GM21529 (cell line): ENCODE data around the gene STUB1.

Source experiments
- ATAC-seq: cut with Tn5 transposase; IDR thresholded peaks from one replicate; pipeline ENCODE4 v1.9.1; 2021; ENCODE audit not compliant: unreplicated experiment

The STUB1 gene

DNA sequence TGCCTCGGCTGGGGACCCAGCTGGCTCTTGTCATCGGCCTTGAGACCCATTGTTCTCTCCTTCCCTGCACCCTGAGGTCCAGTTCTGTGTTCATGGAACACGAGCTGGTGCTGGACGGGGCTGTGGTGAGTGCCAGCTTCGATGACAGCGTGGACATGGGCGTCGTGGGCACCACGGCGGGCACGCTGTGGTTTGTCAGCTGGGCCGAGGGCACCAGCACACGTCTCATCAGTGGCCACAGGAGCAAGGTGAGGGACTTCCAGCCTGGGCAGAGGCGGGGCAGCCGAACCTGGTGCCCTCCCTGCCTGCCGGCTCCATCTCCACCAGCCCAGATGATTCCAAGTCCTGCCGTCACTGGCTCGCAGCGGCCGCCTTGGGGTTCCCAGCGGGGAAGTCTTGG is 17.6 kb upstream of the STUB1 start:
- ATAC-seq, result no peak

GRCh38 chr16:666572-666971 is 13.6 kb upstream of the STUB1 start:
- no peak for ATAC-seq

GRCh38 chr16:667113-667779 is 13.0 kb upstream of the STUB1 start:
- no peak for ATAC-seq

DNA sequence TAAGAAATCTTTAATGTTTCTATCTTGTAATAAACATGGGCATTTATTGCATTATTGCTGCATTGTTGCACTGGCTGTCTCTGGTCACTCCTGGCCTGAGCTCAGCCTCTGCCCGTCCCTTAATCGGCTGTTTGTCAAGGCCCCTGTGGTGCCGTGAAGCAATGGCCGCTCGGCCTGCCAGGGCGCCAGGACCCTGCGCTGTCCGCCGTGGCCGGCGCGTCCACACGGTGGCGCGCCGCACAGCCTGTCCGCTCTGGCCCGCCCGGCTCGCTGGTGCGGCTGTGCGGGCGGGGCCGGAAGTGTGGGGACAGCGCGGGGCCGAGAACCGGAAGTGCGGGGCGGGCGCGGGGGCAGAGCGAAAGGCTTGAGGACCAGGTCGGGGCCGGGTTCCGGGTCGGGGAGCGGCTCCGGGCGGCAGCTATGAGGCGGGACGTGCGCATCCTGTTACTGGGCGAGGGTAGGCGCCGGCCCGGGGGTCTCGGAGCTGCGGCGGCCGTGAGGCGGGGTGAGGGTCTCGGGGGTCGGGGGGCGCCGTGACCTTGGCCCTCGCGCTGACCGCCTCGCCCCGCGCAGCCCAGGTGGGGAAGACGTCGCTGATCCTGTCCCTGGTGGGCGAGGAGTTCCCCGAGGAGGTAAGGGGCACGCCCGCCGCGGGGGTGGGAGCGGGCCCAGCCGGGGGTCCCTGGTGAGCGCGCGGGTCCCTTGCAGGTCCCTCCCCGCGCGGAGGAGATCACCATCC is 12.3 kb upstream of the STUB1 start, which contains the start of gene RHOT2:
RHOT2 (plus strand) TSS at position 353 of the 739 bp plus-strand sequence; CDS start at position 421, 68 bp downstream.
- peak; percentile 82 for ATAC-seq

DNA sequence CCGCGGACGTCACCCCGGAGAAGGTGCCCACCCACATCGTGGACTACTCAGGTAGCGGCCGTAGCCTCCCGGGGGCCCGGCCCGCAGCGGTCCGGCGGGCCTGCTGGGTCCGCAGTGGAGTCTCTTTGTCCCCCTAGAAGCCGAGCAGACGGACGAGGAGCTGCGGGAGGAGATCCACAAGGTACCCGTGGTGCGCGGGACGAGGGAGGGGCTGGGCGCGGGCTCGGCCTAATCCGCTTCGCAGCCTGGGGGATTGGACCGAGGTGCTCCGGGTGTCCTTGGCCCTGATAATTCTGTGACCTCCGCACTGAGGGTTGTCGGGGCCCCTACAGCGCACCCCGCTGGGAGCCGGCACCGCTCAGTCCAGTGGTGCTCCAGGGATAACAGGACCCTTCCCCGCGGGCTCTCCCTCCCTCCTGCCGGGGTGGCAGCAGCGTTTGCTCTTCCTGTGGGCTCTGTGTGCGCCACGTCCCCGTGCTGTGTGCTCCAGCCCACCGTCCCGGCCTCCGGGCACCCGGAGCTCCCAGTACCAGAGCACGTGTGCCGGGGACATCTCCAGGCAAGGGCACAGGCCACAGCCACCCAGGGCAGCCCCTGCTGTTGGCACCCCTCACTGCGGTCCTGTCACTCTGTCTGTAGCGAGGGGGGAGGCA is 11.6 kb upstream of the STUB1 start:
- peak; percentile 15 for ATAC-seq

DNA sequence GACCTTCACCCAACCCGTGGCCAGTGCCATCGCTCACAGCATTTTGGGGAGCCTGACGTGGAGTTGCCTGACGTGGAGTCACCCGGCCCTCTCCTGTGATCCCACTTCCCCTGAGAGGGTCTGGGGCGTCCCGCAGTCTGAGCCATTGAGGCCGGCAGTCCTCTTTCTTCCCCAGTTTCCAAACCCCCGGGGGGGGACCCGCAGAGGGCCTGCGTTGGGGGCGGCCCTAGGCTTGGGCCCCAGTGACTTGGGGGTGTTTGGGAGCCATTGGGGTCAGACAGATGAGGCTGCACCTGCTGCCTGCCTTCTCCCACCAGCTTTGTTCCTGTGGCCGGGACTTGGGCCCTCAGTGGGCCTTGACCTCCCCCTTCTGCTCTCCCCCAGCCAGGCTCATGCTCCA is 10.5 kb upstream of the STUB1 start:
- ATAC-seq, result no peak

- no peak for ATAC-seq
These were observed 9.5 kb upstream of the STUB1 start for GRCh38 chr16:670485-671352.

- no peak for ATAC-seq
These were observed 8.7 kb upstream of the STUB1 start for GRCh38 chr16:671353-672131.

DNA sequence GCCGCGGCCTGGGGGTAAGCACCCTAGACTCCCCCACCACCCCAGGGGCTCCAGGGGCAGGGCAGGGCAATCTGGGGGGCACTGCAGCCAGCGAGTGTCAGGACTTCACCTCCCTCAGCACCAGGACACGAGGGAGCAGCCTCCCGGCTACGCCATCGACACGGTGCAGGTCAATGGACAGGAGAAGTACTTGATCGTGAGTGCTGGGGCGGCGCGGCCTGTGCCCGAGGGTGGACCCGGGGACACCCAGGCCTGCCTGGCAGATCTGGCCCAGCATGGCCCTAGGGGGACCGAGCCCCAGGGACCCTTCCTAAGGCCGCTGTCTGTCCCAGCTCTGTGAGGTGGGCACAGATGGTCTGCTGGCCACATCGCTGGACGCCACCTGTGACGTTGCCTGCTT is 7.8 kb upstream of the STUB1 start:
- no peak for ATAC-seq

DNA sequence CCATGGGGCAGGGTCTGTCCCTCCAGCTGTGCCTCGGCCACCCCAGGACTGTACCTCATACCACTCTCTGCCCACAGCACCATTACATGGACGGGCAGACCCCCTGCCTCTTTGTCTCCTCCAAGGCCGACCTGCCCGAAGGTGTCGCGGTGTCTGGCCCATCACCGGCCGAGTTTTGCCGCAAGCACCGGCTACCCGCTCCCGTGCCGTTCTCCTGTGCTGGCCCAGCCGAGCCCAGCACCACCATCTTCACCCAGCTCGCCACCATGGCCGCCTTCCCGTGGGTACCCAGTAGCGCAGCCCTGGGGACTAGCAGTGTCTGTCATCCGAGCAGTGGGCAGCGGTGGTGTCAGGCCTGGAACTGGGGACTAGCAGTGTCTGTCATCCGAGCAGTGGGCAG is 7.4 kb upstream of the STUB1 start:
- no peak for ATAC-seq

- ATAC-seq, result no peak
These were observed 6.7 kb upstream of the STUB1 start for GRCh38 chr16:673399-673991.

- ATAC-seq, result no peak
These were observed 5.9 kb upstream of the STUB1 start for GRCh38 chr16:674214-674881.

- ATAC-seq, result no peak
These were observed 5.0 kb upstream of the STUB1 start, which contains the start of gene RHBDL1 for GRCh38 chr16:674968-675883. TSS of gene RHBDL1 (plus strand) at chr16:675671. CDS start at chr16:675791, 120 bp downstream.

DNA sequence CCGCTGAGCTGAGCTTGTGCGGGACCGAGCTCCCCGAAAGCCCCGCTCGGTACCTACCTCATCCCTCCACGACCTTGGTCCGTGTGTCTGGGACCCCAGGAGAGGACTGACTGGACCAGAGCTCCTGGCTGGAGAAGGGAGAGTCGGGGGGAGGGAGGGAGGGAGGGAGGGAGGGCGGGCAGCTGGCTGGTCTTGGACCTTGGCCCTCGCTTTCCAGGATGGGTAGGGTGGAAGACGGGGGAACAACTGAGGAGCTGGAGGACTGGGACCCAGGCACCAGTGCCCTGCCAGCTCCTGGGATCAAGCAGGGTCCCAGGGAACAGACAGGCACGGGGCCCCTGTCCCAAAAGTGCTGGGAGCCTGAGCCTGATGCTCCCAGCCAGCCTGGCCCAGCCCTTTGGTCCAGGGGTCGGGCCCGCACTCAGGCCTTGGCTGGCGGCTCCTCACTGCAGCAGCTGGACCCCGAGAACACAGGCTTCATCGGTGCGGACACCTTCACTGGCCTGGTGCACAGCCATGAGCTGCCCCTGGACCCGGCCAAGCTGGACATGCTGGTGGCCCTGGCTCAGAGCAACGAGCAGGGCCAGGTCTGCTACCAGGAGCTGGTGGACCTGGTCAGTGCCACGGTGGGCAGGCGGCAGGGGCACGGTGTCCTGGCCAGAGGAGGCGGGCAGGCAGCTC is 4.2 kb upstream of the STUB1 start:
- no peak for ATAC-seq

DNA sequence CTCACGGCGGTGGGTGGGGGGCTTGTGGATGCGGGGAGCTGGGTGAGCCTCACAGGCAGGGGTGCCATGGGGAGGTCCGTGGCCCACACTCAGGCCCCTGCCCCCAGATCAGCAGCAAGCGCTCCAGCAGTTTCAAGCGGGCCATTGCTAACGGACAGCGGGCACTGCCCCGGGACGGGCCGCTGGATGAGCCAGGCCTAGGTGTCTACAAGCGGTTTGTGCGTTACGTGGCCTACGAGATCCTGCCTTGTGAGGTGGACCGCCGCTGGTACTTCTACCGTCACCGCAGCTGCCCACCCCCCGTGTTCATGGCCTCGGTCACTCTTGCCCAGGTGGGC is 3.7 kb upstream of the STUB1 start:
- ATAC-seq, result no peak

DNA sequence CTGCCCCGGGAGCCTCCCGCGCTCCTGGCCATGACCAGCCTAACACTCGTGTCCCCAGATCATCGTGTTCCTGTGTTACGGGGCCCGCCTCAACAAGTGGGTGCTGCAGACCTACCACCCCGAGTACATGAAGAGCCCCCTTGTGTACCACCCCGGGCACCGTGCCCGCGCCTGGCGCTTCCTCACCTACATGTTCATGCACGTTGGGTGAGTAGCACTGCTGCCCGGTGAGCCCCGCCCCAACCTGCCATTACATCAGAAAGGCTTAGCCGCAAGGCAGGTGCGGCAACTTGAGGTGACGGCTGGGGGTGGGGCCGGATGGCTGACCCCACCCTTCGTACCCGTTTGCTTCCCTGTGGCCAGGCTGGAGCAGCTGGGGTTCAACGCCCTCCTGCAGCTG is 3.3 kb upstream of the STUB1 start:
- no peak for ATAC-seq

- no peak for ATAC-seq
These were observed 2.7 kb upstream of the STUB1 start for GRCh38 chr16:677316-678190.
